NOMO-1 treated with DMSO at 0.1 percent for 48 hours (cell line): Measurements from ENCODE around the gene CHRND.

Experiments used
- DNase-seq: peaks from one replicate; lab custom pipeline; 2025; ENCODE audit not compliant: unreplicated experiment; lab: John Stamatoyannopoulos, UW

CHRND gene

DNA sequence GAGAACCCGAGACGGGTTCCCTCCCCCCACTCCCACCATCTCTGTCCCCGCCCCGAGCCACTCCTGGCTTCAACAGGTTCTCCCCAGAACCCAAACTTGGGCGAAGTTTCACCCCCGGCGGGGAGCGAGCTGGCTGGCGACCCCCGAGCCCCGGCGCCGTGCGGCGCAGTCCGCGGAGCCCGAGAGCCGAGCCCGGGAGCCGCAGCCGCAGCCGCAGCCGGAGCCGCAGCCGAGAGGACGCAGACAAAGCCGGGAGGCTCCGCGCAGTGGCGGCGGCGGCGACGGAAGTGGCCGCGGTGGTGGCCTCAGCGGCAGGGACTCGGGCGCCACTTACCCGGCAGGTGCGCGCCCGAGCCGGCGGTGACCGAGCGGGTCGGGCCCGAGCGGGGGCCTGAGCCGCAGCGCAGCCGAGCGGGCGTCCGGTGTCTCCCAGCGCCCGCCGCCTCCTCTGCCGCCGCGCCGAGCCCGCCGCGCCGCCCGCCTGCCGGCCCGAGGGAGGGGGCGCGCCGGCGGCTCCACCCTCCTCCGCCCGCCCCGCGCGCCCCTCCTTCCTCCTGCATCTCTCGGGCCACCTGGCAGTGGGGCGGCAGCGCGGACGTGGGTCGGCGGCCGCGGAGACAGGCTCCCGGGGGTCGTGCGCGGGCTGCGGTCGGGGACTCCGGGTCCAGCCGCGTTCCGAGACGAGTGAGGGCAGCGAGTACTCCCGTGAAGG lies 38.4 kb upstream of the CHRND start, which contains the start of gene ECEL1:
Gene ECEL1 (minus strand): TSS at position 450 of the 712 bp plus-strand sequence. CDS start 1,181 bp downstream, outside the sequence.
- no peak for DNase-seq

GRCh38 chr2:232488097-232488711 lies 37.8 kb upstream of the CHRND start:
- no peak for DNase-seq

- DNase-seq = no peak
Measured at GRCh38 chr2:232488721-232489300, 37.1 kb upstream of the CHRND start.

DNA sequence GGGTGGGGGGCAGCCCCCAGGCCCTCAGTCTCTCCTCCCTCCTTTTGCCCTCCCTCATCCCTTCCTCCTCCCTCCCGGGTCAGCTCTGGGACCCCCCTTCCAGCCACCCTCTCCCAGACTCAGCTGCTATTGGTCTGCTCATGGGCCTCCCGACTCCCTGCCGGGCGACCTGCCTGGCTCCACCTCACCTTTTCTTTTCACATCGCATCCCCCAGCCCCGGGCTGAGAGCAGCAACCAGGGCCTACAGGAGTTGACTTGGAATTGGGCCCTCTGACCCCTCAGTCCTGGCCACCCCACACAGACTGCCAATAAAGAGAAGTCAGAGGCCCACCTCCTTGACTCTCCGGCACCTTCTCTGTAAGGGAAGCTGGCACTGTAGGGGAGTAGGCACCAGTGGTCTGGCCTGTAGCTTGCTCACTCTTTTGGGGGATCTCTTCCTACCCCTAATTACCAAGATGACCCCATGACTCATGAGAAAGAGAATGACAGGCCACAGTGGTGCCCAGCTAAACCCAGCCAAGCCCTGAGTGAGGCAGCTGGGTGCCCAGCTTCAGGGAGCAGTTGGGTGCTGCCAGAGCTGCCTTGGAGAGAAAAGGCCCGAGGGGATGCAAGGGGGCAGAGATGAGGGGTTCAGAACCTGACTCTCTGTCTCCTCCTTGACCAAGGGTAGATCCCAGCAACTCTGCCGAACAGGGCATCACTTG lies 36.3 kb upstream of the CHRND start:
- no peak for DNase-seq

DNA sequence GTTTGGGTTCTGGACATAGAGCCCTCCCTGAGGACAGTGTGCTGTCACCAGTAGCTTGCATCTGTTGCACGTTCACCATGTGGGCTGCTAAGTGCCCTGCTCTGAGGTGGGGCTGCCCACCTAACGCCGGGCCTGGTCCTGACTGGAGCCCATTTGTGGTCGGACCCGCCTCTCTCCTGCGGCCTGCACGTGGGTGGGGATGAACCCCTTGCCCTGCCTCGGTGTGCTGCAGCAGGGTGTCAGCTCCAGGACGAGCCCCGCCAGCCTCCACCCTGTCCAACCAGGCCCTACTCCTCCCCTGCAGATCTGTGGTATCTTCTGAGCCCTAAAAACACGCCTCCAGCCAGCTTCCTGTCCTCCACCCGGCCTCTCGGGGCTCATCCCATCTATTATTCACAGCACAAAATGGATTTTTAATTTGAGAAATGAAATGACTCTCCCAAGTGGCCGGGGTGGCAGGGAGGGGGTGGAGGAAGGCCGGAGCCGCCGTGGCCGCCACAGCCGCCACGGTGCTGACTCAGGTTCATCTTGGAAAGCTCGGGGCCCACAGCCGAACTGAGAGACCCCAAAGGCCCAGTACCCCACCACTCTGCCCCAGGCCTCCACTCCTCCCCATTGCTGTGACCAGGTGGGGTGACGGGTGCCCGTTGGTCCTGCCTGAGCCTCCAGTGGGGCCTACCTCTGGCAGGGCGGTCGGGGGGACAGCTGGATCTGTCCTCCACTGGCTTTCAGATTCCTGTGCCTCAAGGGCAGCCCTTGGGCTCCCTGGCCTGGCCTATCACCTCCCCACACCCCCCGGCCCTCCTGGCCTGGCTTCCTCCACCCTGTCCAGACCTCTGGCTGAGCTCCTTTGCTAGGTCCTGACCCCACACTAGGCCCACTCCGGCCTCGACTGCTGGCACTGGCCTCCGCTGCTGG lies 35.5 kb upstream of the CHRND start:
- no peak for DNase-seq

GRCh38 chr2:232491139-232491780 lies 34.7 kb upstream of the CHRND start:
- no peak for DNase-seq

- no peak for DNase-seq
Measured at GRCh38 chr2:232492236-232492848, 33.6 kb upstream of the CHRND start.

DNA sequence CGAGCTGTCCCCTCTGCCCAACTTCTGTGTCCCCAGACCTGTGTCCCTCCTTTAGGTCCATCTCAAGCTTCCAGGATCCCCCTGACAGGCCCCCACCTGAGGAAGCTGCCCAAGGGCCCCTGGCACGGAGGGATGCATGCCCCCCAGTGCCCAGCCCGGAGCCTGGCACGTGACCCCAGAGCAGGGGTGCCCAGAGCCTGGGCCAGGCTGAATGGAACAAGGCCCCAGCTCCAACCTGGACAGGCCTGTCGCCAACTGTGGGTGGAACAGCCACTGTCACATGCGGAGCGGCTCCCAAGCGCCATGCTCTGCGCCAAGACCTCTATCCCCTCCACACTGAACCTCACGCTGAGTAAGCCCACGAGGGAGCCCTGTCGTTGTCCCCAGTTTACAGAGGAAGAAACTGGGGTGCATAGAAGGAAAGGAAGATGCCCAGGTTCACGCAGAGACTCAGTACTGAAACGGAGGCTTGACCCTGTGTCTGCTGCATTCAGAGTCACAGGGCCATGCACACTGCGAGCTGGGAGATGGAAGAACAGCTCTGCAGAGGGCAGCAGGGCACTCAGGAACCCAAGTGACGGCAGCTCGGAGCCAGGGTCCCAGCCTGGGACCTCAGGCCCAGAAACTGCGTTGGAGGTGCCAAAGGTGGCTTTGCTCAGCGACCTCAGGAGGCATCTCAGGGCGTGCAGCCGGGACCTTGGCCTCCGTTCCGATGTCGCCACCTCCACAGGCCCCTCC lies 32.8 kb upstream of the CHRND start:
- no peak for DNase-seq

GRCh38 chr2:232493701-232494474 lies 32.1 kb upstream of the CHRND start:
- no peak for DNase-seq

- DNase-seq = no peak
Measured at GRCh38 chr2:232494542-232494941, 31.4 kb upstream of the CHRND start.

DNA sequence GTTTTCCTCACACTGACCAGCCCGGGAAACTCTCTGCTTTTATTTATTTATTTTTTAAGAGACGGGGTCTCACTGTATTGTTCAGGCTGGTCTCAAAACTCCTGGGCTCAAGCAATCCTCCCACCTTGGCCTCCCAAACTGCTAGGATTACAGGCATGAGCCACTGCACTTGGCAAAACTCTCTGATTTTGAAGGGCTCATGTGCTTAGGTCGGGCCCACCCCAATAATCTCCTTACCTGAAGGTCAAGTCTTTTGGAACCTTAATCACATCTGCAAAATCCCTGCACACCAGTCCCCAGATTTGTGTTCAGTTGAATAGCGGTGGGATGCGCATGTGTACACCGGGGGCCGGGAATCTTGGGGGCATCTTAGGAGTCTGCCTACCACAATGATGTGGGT lies 30.7 kb upstream of the CHRND start:
- no peak for DNase-seq

DNA sequence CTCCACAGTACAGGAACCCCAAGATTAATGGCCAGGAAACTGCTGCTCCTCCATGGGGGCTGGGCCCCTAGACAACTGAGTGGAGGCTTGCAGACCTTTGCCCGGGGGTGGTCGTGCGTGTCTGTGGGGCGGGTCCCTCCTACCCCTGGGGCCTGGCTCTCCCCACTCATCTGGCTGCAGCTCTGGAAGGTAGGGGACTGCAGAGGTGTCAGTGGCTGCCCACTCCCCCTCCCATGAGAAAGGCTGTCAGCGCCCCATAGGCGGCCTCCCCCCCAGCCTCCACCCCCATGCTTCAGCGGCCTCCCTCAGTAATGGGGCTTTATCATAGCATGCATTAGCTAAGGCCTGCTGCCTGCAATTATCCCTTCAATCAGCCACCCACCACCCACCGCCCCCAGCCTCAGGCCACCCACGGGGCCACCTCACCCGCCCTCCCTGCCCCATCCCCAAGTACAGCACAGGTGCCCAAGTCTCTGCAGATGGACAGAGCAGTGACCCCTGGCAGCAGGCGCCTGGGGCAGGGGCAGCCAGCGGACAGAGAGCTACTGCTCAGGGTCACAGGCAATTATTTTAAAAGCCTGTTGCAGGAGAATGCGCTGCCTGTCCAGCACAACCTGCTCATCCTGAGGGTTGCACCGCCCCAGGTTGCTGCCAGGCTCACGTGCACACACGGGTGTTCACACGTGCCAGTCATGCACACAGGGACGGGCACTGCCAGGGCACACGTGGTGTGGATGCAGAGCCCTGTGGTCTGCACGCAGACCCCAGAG lies 29.3 kb upstream of the CHRND start:
- DNase-seq = no peak

GRCh38 chr2:232497348-232497747 lies 28.6 kb upstream of the CHRND start:
- DNase-seq = no peak

DNA sequence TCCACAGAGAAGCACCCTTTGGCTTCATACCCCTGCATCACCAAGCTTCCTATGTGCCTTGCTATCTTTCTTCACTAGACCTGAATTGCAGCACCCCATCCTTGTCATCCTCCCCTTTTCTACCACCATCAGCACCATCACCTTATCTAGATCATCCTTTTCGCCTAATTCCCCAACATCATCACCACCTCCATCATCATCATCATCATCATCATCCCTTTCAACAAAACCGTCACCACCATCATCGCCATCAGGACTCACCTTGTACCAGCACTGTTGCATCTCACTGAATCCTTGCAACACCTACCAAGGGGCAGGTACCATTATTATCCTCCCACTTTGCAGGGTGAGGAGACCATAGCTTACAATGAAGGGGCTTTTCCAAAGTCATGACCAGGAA lies 27.5 kb upstream of the CHRND start:
- no peak for DNase-seq

GRCh38 chr2:232501331-232501771 lies 24.6 kb upstream of the CHRND start:
- no peak for DNase-seq

DNA sequence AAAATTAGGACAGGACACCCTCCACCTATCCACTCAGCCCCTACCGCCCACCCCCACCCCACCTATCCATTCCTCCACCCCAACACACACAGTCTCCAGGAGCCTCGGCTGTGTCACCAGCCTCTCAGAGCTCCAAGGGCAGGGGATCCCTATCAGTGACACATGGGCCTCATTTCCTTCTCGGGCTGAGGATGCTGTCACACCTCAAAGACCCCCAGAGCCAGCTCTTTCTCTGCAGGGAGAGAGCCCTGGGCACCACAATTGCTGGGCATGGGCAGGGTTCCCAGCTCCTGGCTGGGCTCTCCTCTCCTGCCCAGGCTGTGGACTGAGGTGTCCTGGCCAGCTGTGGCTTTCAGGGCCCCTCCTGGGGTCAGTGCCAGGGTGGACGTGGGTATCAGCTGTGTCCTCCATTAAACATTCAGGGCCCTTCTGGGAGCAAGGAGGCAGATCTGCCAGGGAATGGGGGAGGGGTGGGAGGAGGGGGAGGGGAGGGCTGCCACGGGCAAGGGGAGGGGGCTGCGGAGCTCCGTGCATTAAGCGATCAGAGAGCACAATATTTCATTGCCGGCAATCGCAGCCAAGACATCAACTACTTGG lies 24.1 kb upstream of the CHRND start:
- no peak for DNase-seq

DNA sequence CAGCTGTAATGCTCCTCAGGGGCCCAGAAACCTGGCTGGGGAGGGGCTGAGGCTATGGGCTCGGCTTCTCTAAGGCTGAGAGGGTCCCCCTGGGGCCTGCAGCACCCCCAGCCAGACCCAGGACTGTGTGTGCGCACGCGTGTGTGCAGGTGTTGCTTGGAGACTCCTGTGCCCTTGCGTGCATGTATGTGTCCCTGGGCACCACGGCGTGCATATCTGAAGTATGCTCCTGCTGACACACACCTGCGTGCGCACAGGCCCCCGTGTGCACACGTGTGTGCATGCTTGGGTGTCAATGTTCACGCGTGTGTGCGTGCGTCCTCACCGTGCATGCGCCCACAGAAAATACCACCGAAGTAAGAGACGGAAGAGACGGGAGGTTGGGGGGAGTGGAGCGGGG lies 23.4 kb upstream of the CHRND start:
- DNase-seq = no peak
